Esophagus squamous epithelium (tissue), 5 donors: ENCODE measurements around the gene C20orf96. TPM values are rescaled to one million over a fixed set of nuclear protein-coding genes. Genes with fewer than 3 reads are reported as not detected.
A peak's percentile ranks its signal among the peaks of the same experiment; 100 is the strongest.

Experiments
- DNase-seq: peaks from one replicate; lab custom pipeline; 2025; lab: John Stamatoyannopoulos, UW
- H3K27ac ChIP-seq, 4 donors: fragments of 200-600 bp; sonication (generic); one replicate each; pipeline ENCODE4 v1.5.1; 2016 to 2019; ENCODE audit warnings: mild to moderate bottlenecking in 1 of 4
- H3K27me3 ChIP-seq, 4 donors: fragments of 200-600 bp; sonication (generic); 1 replicate in 3 of 4; 2 replicates in 1 of 4; pipeline versions ENCODE4 v1.5.1 to v1.6.0; 2017 to 2021; ENCODE audit warnings: antibody characterized with exemption in 1 of 4
- H3K36me3 ChIP-seq, 3 donors: fragments of 200-600 bp; sonication (generic); one replicate each; pipeline ENCODE4 v1.5.1; 2016 to 2019
- H3K4me1 ChIP-seq, 3 donors: fragments of 200-600 bp; sonication (generic); one replicate each; pipeline ENCODE4 v1.5.1; 2017 to 2019
- H3K4me3 ChIP-seq, 4 donors: fragments of 200-600 bp; sonication (generic); 1 replicate in 3 of 4; 2 replicates in 1 of 4; pipeline ENCODE4 v1.5.1; 2016 to 2019; ENCODE audit warnings: mild to moderate bottlenecking in 2 of 4, moderate library complexity in 1 of 4
- H3K9me3 ChIP-seq, 3 donors: fragments of 200-600 bp; sonication (generic); one replicate each; pipeline ENCODE4 v1.5.1; 2016 to 2019
- POLR2A ChIP-seq, 4 donors: fragments of 450-650 bp; IDR thresholded peaks; one replicate each; pipeline ENCODE4 v1.6.1; 2017; ENCODE audit warnings: antibody characterized with exemption in 4 of 4, mild to moderate bottlenecking in 4 of 4, moderate library complexity in 3 of 4
- WGBS, 2 donors: methylation state at CpG; one replicate each; pipeline ENCODE4 v1.1.5; 2018; 5-methylcytosine and 5-hydroxymethylcytosine counted together
- intact Hi-C: fragments of 100-400 bp; cut with DNase I; formaldehyde crosslinking; loops from one replicate; pipeline ENCODE4 v1.15.0; 2022
- total RNA-seq, 4 donors: library from RNA; depleted of rRNA; stranded (reverse); fragments of >200 nt; gene quantifications; one replicate each; pipeline ENCODE4 v1.1.0, GENCODE V29; 2016
- TF ChIP-seq, protein P1 (sequence below), 6 experiments: fragments of 450-650 bp in 4 of 6; fragments of 200-600 bp in 2 of 6; sonication (generic) in 2 of 6; IDR thresholded peaks; one replicate each; pipeline ENCODE4 v1.5.1; 2016 to 2019; ENCODE audit warnings: antibody characterized with exemption in 6 of 6, mild to moderate bottlenecking in 4 of 6, moderate library complexity in 4 of 6
- donor health status: DM: yes; HTN: yes; CAD: no.

Gene C20orf96
- total RNA-seq, 4 donors from 2014 or later = 0.19 to 1.1 (median 0.89) TPM

DNA sequence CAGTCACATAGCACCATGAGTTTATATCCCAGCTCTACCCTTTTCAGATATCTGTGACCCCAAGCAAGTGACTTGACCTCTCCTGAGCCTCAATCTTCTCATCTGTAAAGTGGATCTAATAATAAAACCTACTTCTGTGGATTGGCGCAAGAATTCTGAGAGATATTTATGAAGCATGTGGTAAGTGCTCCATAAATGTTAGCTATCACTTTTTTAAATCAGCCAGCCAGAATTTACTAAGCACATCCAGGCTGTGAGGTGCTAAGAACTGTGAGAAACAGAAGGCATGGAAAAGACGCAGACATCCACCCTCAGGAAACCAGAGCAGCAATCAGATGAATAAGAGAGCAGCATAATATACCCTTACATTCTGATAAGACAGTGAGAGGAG lies 862 bp downstream of the C20orf96 start:
- no peak for TF ChIP-seq POLR2A (IDR thresholded peaks at IDR 0.05)
- TF ChIP-seq, protein P1, sequence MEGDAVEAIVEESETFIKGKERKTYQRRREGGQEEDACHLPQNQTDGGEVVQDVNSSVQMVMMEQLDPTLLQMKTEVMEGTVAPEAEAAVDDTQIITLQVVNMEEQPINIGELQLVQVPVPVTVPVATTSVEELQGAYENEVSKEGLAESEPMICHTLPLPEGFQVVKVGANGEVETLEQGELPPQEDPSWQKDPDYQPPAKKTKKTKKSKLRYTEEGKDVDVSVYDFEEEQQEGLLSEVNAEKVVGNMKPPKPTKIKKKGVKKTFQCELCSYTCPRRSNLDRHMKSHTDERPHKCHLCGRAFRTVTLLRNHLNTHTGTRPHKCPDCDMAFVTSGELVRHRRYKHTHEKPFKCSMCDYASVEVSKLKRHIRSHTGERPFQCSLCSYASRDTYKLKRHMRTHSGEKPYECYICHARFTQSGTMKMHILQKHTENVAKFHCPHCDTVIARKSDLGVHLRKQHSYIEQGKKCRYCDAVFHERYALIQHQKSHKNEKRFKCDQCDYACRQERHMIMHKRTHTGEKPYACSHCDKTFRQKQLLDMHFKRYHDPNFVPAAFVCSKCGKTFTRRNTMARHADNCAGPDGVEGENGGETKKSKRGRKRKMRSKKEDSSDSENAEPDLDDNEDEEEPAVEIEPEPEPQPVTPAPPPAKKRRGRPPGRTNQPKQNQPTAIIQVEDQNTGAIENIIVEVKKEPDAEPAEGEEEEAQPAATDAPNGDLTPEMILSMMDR (IDR thresholded peaks at IDR 0.05) = no peak
- Histone ChIP-seq H3K27ac (peak overlapping the region; percentile 68 to 86 (median 81)), H3K9me3 (no peaks in the 10 kb centered on the region), H3K4me3 (peak overlapping the region; percentile 38 to 70 (median 64)), H3K27me3 (no peaks in the 10 kb centered on the region), H3K4me1 (peaks cover 3 to 22% (median 13%) of the 10 kb centered on the region in 3 donors), H3K36me3 (no peaks in the 10 kb centered on the region)
- WGBS, 2 donors = 32 to 58% methylated on average over 2 of the region's 2 CpGs
- DNase-seq = no peak
- intact Hi-C loops = no loop called here

DNA sequence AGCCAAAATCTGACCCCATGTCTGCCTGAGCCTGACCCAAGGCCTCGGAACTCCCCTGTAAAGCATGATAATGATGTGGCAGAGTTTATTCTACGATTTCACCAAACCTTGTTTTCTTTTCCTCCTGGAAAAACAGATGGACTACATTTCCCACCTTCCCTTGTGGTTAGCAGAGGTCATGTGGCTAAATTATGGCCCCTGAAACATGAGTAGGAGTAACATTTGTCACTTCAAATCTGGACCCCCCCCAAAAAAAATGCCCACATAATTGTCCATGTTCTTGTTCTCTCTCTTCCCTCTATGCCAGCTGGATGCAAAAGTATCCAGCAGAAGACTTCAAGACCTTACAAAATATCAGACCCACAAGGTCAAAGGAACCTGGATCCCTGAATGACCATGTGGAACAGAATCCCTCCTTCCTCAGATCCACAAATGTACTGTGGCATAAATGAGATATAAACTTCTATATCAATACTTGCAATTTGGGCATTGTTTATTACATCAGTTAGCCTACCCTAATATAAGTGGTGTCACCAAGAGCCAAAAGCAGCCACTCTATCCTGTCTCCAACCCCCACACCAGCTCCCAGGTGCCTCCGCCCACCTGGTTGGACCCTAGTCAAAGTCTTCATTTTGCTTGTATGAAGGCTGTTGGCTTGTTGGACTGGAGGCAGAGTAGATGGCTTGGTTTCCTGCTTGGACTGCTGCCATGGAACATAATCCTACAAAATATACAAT lies 1.4 kb downstream of the C20orf96 start:
- Histone ChIP-seq H3K9me3 (no peaks in the 10 kb centered on the region), H3K4me3 (no peak overlapping the region), H3K36me3 (no peaks in the 10 kb centered on the region), H3K27ac (no peak overlapping the region), H3K27me3 (no peaks in the 10 kb centered on the region), H3K4me1 (peaks cover 3 to 22% (median 13%) of the 10 kb centered on the region in 3 donors)
- WGBS, 2 donors = 81 to 90% methylated on average over 3 of the region's 3 CpGs
- intact Hi-C loops = no loop called here
- no peak for DNase-seq
- TF ChIP-seq, protein P1 (IDR thresholded peaks at IDR 0.05) = no peak
- no peak for TF ChIP-seq POLR2A (IDR thresholded peaks at IDR 0.05)

DNA sequence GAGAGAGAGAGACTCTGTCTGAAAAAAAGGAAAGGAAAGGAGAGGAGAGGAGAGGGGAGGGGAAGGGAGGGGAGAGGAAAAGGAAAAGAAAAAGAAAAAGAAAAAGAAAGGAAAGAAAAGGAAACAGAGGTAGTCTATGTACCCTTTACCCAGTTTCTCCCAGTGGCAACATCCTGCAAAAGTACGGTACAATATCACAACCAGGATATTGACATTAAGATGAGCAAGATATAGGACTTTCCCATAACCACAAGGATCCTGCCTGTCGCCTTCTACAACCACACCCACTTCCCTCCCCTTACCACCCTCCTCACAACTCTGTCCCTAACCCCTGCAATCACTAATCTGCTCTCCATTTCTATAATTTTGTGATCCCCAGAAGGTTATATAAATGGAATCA lies 4.0 kb downstream of the C20orf96 start:
- no peak for DNase-seq
- intact Hi-C loops = no loop called here
- no peaks in the 10 kb centered on the region for H3K27me3 ChIP-seq
- 47 to 70% methylated on average over 2 of the region's 2 CpGs for WGBS, 2 donors
- peaks cover 0 to 4% (median 0%) of the 10 kb centered on the region in 3 donors for H3K36me3 ChIP-seq
- H3K9me3 ChIP-seq = no peaks in the 10 kb centered on the region
- no peak overlapping the region for H3K4me3 ChIP-seq
- TF ChIP-seq, protein P1 (IDR thresholded peaks at IDR 0.05) = no peak
- TF ChIP-seq POLR2A (IDR thresholded peaks at IDR 0.05) = no peak
- H3K4me1 ChIP-seq = peaks cover 3 to 21% (median 13%) of the 10 kb centered on the region in 3 donors
- no peak overlapping the region for H3K27ac ChIP-seq

DNA sequence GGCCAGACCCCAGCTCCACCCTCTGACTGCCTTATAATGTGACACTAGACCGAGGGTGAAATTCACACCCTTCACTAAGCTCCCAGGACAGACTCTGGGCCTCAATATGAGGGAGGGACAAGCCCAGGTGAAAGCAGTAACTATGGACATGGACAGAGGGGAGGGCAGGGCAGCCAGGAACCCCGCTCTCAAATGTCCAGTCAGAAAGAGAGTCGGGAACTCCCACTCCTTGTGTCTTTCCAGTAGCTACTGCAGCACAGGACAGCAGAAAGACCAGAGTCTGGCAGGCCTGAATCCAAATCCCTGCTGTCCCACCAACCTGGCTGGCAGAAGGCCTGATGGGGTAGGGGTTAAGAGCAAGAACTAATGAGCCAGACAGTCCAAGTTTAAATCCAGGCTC lies 6.4 kb downstream of the C20orf96 start:
- peaks cover 0 to 16% (median 0%) of the 10 kb centered on the region in 3 donors for H3K36me3 ChIP-seq
- peaks cover 0 to under 1% (median 0%) of the 10 kb centered on the region in 3 donors for H3K4me1 ChIP-seq
- WGBS, 2 donors = 73 to 77% methylated on average over 3 of the region's 3 CpGs
- TF ChIP-seq, protein P1 (IDR thresholded peaks at IDR 0.05) = no peak
- no peak for TF ChIP-seq POLR2A (IDR thresholded peaks at IDR 0.05)
- no peak overlapping the region for H3K4me3 ChIP-seq
- H3K9me3 ChIP-seq = no peaks in the 10 kb centered on the region
- DNase-seq = no peak
- no peaks in the 10 kb centered on the region for H3K27me3 ChIP-seq
- H3K27ac ChIP-seq = no peak overlapping the region
- intact Hi-C loops = no loop called here
